ENCODE results near the gene RHBDD3.

The RHBDD3 gene

GRCh38 chr22:29292379-29292778, 24.6 kb upstream of the RHBDD3 start:
- ChIA-PET POLR2A (no interaction called here), CTCF (no interaction called here)
- TF ChIP-seq ELF4 (IDR thresholded peaks at IDR 0.05) (no peak), SP1 (IDR thresholded peaks at IDR 0.05) (no peak), NFRKB (IDR thresholded peaks at IDR 0.05) (no peak), CTBP1 (IDR thresholded peaks at IDR 0.05; ENCODE audit: borderline replicate concordance) (no peak), LEF1 (IDR thresholded peaks at IDR 0.05; ENCODE audit: borderline replicate concordance) (no peak), L3MBTL2 (conservative IDR thresholded peaks at IDR 0.05) (no peak), ZNF384 (IDR thresholded peaks at IDR 0.05) (no peak), FOXA1 (IDR thresholded peaks at IDR 0.05) (no peak)
- DNase-seq (ENCODE audit: extremely low spot score) = no peak

- POLR2A ChIA-PET = no interaction called here
Observed at GRCh38 chr22:29291215-29291614, 23.4 kb upstream of the RHBDD3 start.

GRCh38 chr22:29290061-29290460, 22.3 kb upstream of the RHBDD3 start:
- no peak for DNase-seq (ENCODE audit: extremely low spot score)
- TF ChIP-seq ZNF384 (IDR thresholded peaks at IDR 0.05) (no peak), L3MBTL2 (conservative IDR thresholded peaks at IDR 0.05) (no peak), BHLHE40 (IDR thresholded peaks at IDR 0.05; ENCODE audit: borderline replicate concordance) (no peak), FOXK2 (IDR thresholded peaks at IDR 0.05) (no peak), SP1 (IDR thresholded peaks at IDR 0.05) (no peak), HDGF (IDR thresholded peaks at IDR 0.05; ENCODE audit: borderline replicate concordance) (no peak), ARNT (IDR thresholded peaks at IDR 0.05) (no peak)
- CTCF ChIA-PET = no interaction called here
- POLR2A ChIA-PET = no interaction called here

More at GRCh38 chr22:29291215-29291614, 23.4 kb upstream of the RHBDD3 start:
- TF ChIP-seq NFRKB (IDR thresholded peaks at IDR 0.05) (no peak), ZNF384 (IDR thresholded peaks at IDR 0.05) (no peak), BHLHE40 (IDR thresholded peaks at IDR 0.05; ENCODE audit: borderline replicate concordance) (no peak), ARNT (IDR thresholded peaks at IDR 0.05) (no peak), FOXM1 (IDR thresholded peaks at IDR 0.05; ENCODE audit: borderline replicate concordance) (no peak), FOXA1 (IDR thresholded peaks at IDR 0.05) (no peak), PKNOX1 (IDR thresholded peaks at IDR 0.05) (no peak)
- CTCF ChIA-PET = no interaction called here
- no peak for DNase-seq (ENCODE audit: extremely low spot score)

GRCh38 chr22:29288837-29289236, 21.1 kb upstream of the RHBDD3 start:
- TF ChIP-seq NFRKB (IDR thresholded peaks at IDR 0.05) = no peak
- no peak for TF ChIP-seq FOXA1 (IDR thresholded peaks at IDR 0.05)
- no peak for TF ChIP-seq SUZ12 (IDR thresholded peaks at IDR 0.05)
- no peak for TF ChIP-seq ZNF384 (IDR thresholded peaks at IDR 0.05)
- no peak for TF ChIP-seq FOXM1 (IDR thresholded peaks at IDR 0.05; ENCODE audit: borderline replicate concordance)
- TF ChIP-seq L3MBTL2 (conservative IDR thresholded peaks at IDR 0.05) = no peak
- no peak for TF ChIP-seq FOXK2 (IDR thresholded peaks at IDR 0.05)
- TF ChIP-seq CTBP1 (IDR thresholded peaks at IDR 0.05; ENCODE audit: borderline replicate concordance) = no peak
- no peak for TF ChIP-seq HDGF (IDR thresholded peaks at IDR 0.05; ENCODE audit: borderline replicate concordance)
- no peak for TF ChIP-seq LEF1 (IDR thresholded peaks at IDR 0.05; ENCODE audit: borderline replicate concordance)
- no peak for TF ChIP-seq PKNOX1 (IDR thresholded peaks at IDR 0.05)
- no peak for TF ChIP-seq TARDBP (IDR thresholded peaks at IDR 0.05)
- no peak for TF ChIP-seq SP1 (IDR thresholded peaks at IDR 0.05)
- no peak for TF ChIP-seq ARNT (IDR thresholded peaks at IDR 0.05)
- TF ChIP-seq ELF4 (IDR thresholded peaks at IDR 0.05) = no peak
- no peak for TF ChIP-seq BHLHE40 (IDR thresholded peaks at IDR 0.05; ENCODE audit: borderline replicate concordance)
- POLR2A ChIA-PET = interaction anchor here (1.2 kb wide), 1 partner anchor 17 kb away, joined by 3 read pairs; no protein-coding TSS in a partner anchor
- DNase-seq (ENCODE audit: extremely low spot score) = no peak

GRCh38 chr22:29284196-29284595, 16.4 kb upstream of the RHBDD3 start:
- ChIA-PET CTCF (no interaction called here), POLR2A (no interaction called here)
- TF ChIP-seq L3MBTL2 (conservative IDR thresholded peaks at IDR 0.05) (no peak), FOXK2 (IDR thresholded peaks at IDR 0.05) (no peak), FOXA1 (IDR thresholded peaks at IDR 0.05) (no peak), CTBP1 (IDR thresholded peaks at IDR 0.05; ENCODE audit: borderline replicate concordance) (no peak), SUZ12 (IDR thresholded peaks at IDR 0.05) (no peak), NFRKB (IDR thresholded peaks at IDR 0.05) (no peak), TARDBP (IDR thresholded peaks at IDR 0.05) (no peak)
- DNase-seq (ENCODE audit: extremely low spot score) = no peak

More at GRCh38 chr22:29288837-29289236, 21.1 kb upstream of the RHBDD3 start:
- CTCF ChIA-PET = no interaction called here

- ChIA-PET POLR2A (interaction anchor here (1.3 kb wide), 1 partner anchor 9 kb away, joined by 5 read pairs; no protein-coding TSS in a partner anchor), CTCF (no interaction called here)
- TF ChIP-seq ZNF384 (IDR thresholded peaks at IDR 0.05) (no peak), CTBP1 (IDR thresholded peaks at IDR 0.05; ENCODE audit: borderline replicate concordance) (no peak), SUZ12 (IDR thresholded peaks at IDR 0.05) (no peak), FOXK2 (IDR thresholded peaks at IDR 0.05) (no peak), FOXA1 (IDR thresholded peaks at IDR 0.05) (no peak), PKNOX1 (IDR thresholded peaks at IDR 0.05) (no peak), ELF4 (IDR thresholded peaks at IDR 0.05) (no peak), L3MBTL2 (conservative IDR thresholded peaks at IDR 0.05) (no peak), NFRKB (IDR thresholded peaks at IDR 0.05) (no peak), ARNT (IDR thresholded peaks at IDR 0.05) (no peak), TARDBP (IDR thresholded peaks at IDR 0.05) (no peak), BHLHE40 (IDR thresholded peaks at IDR 0.05; ENCODE audit: borderline replicate concordance) (no peak)
- DNase-seq (ENCODE audit: extremely low spot score) = no peak
Observed at GRCh38 chr22:29277927-29278326, 10.1 kb upstream of the RHBDD3 start.
